OCI-LY3 (cell line): ENCODE data around the gene ZFYVE21.

ENCODE experiments used
- EZH2phosphoT487 ChIP-seq: fragments of 200-600 bp; shearing (Covaris generic); IDR thresholded peaks from 2 replicates; pipeline ENCODE4 v1.6.1; 2018; ENCODE audit warnings: antibody characterized with exemption, mixed run types, low read depth
- TF ChIP-seq, protein P1 (sequence below): fragments of 200-600, 300-600 bp; sonication (generic); IDR thresholded peaks from 2 replicates; pipeline ENCODE4 v1.5.1; 2014; ENCODE audit warnings: antibody characterized with exemption, low read length, low read depth

DNA sequence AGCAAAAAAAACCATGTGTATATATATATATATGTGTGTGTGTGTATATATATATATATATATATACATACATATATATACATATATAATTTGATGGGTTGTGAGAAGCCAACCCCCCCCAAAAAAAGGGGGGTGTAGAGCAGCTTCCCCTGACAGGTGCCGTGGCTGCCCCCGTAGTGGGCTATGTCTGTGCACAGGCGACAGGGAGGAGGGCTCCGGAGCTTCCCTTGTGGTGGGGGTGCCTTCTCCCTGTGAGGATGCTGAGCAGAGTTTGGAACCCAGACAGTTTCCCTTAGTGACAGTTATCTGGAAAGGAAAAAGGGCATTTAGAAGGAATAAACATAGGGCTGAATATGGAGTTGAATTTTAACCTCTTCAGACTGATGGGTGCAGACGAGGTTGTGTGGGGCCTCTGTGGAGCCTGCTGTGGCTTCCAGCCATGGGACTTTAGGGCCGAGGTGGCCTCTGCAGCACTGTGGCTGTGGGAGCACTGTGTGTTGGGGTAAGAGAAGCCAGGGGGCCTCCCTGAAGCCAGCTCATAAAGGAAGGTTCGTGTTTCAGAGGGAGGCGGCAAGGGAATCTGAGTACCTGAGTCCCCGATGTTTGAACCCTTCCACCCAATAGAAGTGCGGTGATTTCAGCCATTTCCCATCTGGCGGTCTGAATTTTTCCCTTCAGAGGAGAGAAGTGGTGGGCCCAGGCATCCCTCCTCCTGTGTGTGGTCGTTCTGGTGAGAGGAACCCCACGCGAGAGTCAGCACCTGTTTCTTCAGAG is 20.1 kb upstream of the ZFYVE21 start:
- TF ChIP-seq, protein P1, sequence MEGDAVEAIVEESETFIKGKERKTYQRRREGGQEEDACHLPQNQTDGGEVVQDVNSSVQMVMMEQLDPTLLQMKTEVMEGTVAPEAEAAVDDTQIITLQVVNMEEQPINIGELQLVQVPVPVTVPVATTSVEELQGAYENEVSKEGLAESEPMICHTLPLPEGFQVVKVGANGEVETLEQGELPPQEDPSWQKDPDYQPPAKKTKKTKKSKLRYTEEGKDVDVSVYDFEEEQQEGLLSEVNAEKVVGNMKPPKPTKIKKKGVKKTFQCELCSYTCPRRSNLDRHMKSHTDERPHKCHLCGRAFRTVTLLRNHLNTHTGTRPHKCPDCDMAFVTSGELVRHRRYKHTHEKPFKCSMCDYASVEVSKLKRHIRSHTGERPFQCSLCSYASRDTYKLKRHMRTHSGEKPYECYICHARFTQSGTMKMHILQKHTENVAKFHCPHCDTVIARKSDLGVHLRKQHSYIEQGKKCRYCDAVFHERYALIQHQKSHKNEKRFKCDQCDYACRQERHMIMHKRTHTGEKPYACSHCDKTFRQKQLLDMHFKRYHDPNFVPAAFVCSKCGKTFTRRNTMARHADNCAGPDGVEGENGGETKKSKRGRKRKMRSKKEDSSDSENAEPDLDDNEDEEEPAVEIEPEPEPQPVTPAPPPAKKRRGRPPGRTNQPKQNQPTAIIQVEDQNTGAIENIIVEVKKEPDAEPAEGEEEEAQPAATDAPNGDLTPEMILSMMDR: no peak
- TF ChIP-seq EZH2phosphoT487: no peak
